ENCODE results near the gene MDFI.

MDFI gene

DNA sequence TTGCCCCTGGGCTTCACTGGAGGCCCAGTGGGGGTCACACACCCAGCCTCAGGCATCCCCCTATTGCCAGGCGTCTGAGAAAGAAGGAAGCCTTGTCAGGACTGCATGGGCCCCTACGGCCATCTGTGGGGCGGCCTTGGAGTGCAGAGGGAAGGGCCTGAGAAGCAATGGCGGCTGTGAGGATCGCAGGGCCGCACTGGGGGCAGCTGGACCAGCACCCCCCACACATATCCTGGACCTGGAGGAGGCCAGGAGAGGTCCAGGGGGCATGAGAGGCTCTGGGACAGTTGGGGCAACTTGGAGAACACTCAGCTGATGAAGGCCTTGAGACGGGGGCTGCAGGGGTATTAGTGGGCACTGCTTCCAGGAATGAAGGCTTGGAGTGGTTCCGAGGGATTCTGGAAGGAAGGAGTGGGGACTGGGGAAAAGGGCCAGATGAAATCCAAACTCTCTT, 16.5 kb downstream of the MDFI start:
- CTCF ChIA-PET: no interaction called here
- no peak for DNase-seq (ENCODE audit: extremely low spot score)
- TF ChIP-seq, protein P1, sequence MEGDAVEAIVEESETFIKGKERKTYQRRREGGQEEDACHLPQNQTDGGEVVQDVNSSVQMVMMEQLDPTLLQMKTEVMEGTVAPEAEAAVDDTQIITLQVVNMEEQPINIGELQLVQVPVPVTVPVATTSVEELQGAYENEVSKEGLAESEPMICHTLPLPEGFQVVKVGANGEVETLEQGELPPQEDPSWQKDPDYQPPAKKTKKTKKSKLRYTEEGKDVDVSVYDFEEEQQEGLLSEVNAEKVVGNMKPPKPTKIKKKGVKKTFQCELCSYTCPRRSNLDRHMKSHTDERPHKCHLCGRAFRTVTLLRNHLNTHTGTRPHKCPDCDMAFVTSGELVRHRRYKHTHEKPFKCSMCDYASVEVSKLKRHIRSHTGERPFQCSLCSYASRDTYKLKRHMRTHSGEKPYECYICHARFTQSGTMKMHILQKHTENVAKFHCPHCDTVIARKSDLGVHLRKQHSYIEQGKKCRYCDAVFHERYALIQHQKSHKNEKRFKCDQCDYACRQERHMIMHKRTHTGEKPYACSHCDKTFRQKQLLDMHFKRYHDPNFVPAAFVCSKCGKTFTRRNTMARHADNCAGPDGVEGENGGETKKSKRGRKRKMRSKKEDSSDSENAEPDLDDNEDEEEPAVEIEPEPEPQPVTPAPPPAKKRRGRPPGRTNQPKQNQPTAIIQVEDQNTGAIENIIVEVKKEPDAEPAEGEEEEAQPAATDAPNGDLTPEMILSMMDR (IDR thresholded peaks at IDR 0.05; ENCODE audit: control extremely low read depth, extremely low read depth, low read depth, missing control alignments): no peak
- POLR2A ChIA-PET: no interaction called here

DNA sequence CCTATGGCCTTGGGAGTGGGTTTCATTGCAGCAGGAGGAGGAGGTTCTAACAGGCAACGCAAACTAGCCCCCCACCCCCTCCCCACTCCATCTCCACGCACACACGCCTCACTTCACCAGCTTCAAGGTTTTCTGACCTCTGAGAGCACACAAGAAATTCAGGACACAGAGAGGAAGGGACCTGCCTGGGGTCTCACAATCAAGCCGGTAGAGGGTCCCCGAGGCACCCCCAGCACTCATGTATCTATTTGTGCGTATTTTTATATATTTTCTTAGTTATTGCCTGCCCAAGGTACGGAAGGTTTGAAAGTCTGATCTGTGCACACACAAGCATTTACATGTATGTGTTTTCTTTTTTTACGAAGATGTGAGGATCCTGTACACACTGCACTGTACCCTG, 16.9 kb downstream of the MDFI start:
- no peak for DNase-seq (ENCODE audit: extremely low spot score)
- CTCF ChIA-PET: no interaction called here
- POLR2A ChIA-PET: no interaction called here
- TF ChIP-seq, protein P1 (IDR thresholded peaks at IDR 0.05; ENCODE audit: control extremely low read depth, extremely low read depth, low read depth, missing control alignments): no peak

DNA sequence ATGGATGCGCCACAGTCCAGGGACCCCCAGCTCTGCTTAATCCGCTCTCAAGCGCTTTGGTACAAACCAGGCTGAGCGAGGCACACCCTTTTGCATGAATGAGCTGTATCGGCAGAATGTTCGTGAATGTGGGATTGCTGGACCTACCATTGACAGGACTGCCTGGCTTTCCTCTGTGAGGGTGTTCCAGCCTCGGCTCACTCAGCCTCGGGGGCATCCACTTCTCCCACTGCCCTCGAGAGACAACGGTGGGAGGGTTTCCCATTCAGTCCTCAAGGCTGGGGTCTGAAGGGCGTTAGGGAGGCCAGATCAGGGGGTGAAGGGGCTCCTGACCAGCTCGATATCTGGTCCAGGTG, 17.4 kb downstream of the MDFI start:
- TF ChIP-seq, protein P1 (IDR thresholded peaks at IDR 0.05; ENCODE audit: control extremely low read depth, extremely low read depth, low read depth, missing control alignments): no peak
- ChIA-PET CTCF (no interaction called here), POLR2A (no interaction called here)
- no peak for DNase-seq (ENCODE audit: extremely low spot score)

DNA sequence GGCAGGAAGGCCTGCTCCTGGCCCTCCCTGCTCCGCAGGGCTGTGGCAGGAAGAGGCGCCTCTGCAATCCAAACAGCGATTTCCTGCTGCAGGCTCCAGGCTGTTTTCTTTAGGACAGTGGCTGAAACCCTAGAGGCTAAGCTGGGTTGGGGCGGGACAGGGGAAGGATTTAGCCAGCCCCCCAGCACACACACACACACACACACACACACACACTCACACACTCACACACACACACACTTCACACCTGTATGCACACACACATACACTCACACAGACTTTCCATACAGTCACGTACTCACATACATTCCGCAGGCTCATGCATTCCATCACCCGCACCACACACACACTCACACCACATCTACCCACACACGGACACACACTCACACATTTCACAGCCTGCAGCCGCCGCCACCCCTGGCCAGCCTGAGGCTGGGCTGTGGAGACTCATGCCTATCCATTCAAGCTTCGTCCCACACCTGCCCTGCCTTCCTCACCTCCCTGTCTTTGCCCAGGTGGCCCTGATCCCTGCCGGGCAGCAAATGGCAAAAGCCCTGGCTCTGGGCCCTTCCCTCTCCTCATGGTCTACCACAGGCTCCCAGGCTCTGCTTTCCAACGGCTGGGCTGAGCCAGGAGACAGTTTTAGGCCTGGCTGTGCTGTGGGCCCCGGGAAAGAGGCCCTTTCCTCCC, 17.9 kb downstream of the MDFI start:
- ChIA-PET POLR2A (no interaction called here), CTCF (interaction anchor here (1.5 kb wide), 1 partner anchor 53 kb away, joined by 4 read pairs; no protein-coding TSS in a partner anchor)
- TF ChIP-seq, protein P1 (IDR thresholded peaks at IDR 0.05; ENCODE audit: control extremely low read depth, extremely low read depth, low read depth, missing control alignments): no peak
- DNase-seq (ENCODE audit: extremely low spot score): no peak

DNA sequence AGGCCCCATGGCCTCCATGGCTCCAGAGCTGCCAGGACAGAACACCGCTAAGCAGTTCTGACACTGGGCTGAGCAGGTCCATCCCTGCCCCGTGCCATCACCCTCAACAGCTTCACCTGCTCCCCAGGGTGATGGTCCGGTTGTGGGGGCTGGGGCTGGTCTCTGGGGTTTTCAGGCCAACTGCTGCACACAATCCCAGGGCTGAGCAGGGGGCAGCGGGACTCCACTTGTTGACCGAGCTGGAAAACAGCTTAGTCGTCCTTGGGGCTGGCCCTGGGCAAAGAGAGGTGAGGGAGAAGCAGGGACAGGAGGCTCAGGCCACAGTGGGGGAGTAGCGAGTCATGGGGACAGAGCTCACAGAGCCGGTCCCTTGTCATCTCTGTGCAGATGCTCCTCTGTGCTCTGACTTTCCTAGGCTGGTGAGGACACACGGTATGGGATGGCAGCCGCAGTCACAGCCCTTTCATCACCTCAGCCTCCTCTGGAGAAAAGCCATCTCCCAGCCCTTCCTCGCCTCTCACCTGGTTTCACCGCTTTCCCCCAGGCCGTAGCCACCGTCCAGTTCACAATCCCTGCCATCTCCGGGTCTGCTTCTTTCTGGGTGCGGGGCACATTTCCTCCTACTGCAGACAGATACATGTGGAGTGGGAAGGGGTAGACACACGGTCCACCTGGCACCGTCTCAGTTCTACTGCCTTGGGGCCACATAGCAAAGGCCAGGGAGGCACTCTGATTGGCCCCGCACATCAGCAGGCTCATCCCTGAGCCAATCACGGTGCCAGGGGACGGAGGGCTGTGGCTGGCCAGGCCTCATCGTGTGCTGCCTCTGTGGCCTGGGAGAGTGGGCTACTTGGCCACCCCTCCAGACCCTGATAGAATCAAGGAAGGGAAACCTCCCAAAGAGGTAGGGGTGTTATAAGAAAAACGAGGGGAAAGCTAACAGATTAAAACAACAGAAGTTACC, 19.1 kb downstream of the MDFI start:
- CTCF ChIA-PET: interaction anchor here (1.5 kb wide), 1 partner anchor 55 kb away, joined by 4 read pairs; no protein-coding TSS in a partner anchor
- TF ChIP-seq, protein P1 (IDR thresholded peaks at IDR 0.05; ENCODE audit: control extremely low read depth, extremely low read depth, low read depth, missing control alignments): no peak
- no peak for DNase-seq (ENCODE audit: extremely low spot score)
- POLR2A ChIA-PET: no interaction called here

DNA sequence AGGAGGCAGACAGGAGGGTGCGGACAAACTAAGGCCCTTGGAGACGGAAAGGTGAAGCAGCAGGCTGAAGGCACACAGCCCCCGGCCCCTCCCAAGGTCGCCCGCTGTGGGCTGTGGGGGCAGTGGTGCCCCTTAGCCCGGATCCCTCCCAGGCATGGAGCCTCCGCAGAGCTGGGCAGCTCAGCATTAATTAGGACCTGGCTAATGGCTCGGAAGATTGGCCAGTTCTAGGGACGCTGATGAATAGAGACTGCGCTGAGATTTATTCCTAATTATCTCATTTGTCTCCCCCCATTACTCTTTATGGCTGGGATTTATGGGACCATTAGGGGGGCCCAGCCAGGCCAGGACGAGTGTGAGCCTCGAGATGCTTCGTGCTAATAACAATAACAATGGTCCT, 20.4 kb downstream of the MDFI start:
- ChIA-PET POLR2A (no interaction called here), CTCF (no interaction called here)
- DNase-seq (ENCODE audit: extremely low spot score): no peak
- TF ChIP-seq, protein P1 (IDR thresholded peaks at IDR 0.05; ENCODE audit: control extremely low read depth, extremely low read depth, low read depth, missing control alignments): no peak
